GM15510 (cell line): ENCODE measurements around the gene MAMLD1.

ENCODE experiments used
- POLR2A ChIP-seq: IDR thresholded peaks from 3 replicates; pipeline ENCODE4 v1.6.1; 2011; ENCODE audit warnings: borderline replicate concordance; ENCODE audit not compliant: insufficient read length; ENCODE audit errors: extremely low read depth

MAMLD1 gene

GRCh38 chrX:150362599-150363481, at the start of gene MAMLD1:
Gene MAMLD1, plus strand, starts transcription at chrX:150363317. Its CDS starts 82,200 bp downstream, at chrX:150445517.
- TF ChIP-seq POLR2A: no peak

GRCh38 chrX:150313514-150313913, 49.6 kb upstream of the MAMLD1 start:
- TF ChIP-seq POLR2A: no peak

- no peak for TF ChIP-seq POLR2A
Measured at GRCh38 chrX:150314186-150314585, 48.9 kb upstream of the MAMLD1 start.

GRCh38 chrX:150316564-150316963, 46.6 kb upstream of the MAMLD1 start:
- no peak for TF ChIP-seq POLR2A

- TF ChIP-seq POLR2A: no peak
Measured at GRCh38 chrX:150323020-150323419, 40.1 kb upstream of the MAMLD1 start.

- no peak for TF ChIP-seq POLR2A
Measured at GRCh38 chrX:150324035-150324728, 38.9 kb upstream of the MAMLD1 start.

- no peak for TF ChIP-seq POLR2A
Measured at GRCh38 chrX:150324919-150325318, 38.2 kb upstream of the MAMLD1 start.

- no peak for TF ChIP-seq POLR2A
Measured at GRCh38 chrX:150326541-150327247, 36.4 kb upstream of the MAMLD1 start.

- TF ChIP-seq POLR2A: no peak
Measured at GRCh38 chrX:150329282-150329681, 33.8 kb upstream of the MAMLD1 start.

GRCh38 chrX:150329868-150330267, 33.2 kb upstream of the MAMLD1 start:
- TF ChIP-seq POLR2A: no peak

GRCh38 chrX:150332023-150332422, 31.1 kb upstream of the MAMLD1 start:
- TF ChIP-seq POLR2A: no peak

GRCh38 chrX:150334100-150334499, 29.0 kb upstream of the MAMLD1 start:
- no peak for TF ChIP-seq POLR2A

GRCh38 chrX:150334981-150335380, 28.1 kb upstream of the MAMLD1 start:
- no peak for TF ChIP-seq POLR2A

GRCh38 chrX:150337026-150337425, 26.1 kb upstream of the MAMLD1 start:
- TF ChIP-seq POLR2A: no peak

- TF ChIP-seq POLR2A: no peak
Measured at GRCh38 chrX:150337536-150337935, 25.6 kb upstream of the MAMLD1 start.

- no peak for TF ChIP-seq POLR2A
Measured at GRCh38 chrX:150338615-150339014, 24.5 kb upstream of the MAMLD1 start.

GRCh38 chrX:150339736-150340135, 23.4 kb upstream of the MAMLD1 start:
- no peak for TF ChIP-seq POLR2A
